Measurements from ENCODE around the gene ST8SIA1.

GRCh38 chr12:22255097-22255496 is 79.4 kb downstream of the ST8SIA1 start:
- TF ChIP-seq CTCF (IDR thresholded peaks at IDR 0.05) = no peak
- no peak for TF ChIP-seq POLR2A (IDR thresholded peaks at IDR 0.05)
